GM21390 (cell line): Measurements from ENCODE around the gene PLCB1.
A peak's percentile ranks its signal among the peaks of the same experiment; 100 is the strongest.
"Not testable (repeated sequence)": the region's sequence is repeated elsewhere in the genome, so short reads cannot be mapped to it uniquely, and the experiment has no call there.

Experiments used
- ATAC-seq: cut with Tn5 transposase; IDR thresholded peaks from one replicate; pipeline ENCODE4 v1.9.1; 2021; ENCODE audit not compliant: unreplicated experiment

Gene PLCB1

GRCh38 chr20:8131598-8132483 is at the start of gene PLCB1:
TSS of gene PLCB1 (plus strand) at chr20:8132266. CDS start at chr20:8132652, 386 bp downstream.
- ATAC-seq, result peak; percentile 79

GRCh38 chr20:8082989-8083388 is 49.1 kb upstream of the PLCB1 start:
- ATAC-seq, result no peak

- ATAC-seq, result no peak
Observed at GRCh38 chr20:8089668-8090067, 42.4 kb upstream of the PLCB1 start.

GRCh38 chr20:8094415-8094818 is 37.6 kb upstream of the PLCB1 start:
- ATAC-seq, result no peak

- ATAC-seq, result no peak
Observed at GRCh38 chr20:8094850-8095249, 37.2 kb upstream of the PLCB1 start.

GRCh38 chr20:8095648-8096572 is 36.2 kb upstream of the PLCB1 start:
- no peak for ATAC-seq

GRCh38 chr20:8097307-8097706 is 34.8 kb upstream of the PLCB1 start:
- no peak for ATAC-seq

- ATAC-seq, result no peak
Observed at GRCh38 chr20:8104252-8104651, 27.8 kb upstream of the PLCB1 start.

- not testable (repeated sequence) for ATAC-seq
Observed at GRCh38 chr20:8114612-8115011, 17.5 kb upstream of the PLCB1 start.

GRCh38 chr20:8115436-8115835 is 16.6 kb upstream of the PLCB1 start:
- ATAC-seq, result no peak

GRCh38 chr20:8116067-8116811 is 15.8 kb upstream of the PLCB1 start:
- no peak for ATAC-seq

GRCh38 chr20:8117636-8118035 is 14.4 kb upstream of the PLCB1 start:
- ATAC-seq, result no peak

- ATAC-seq, result no peak
Observed at GRCh38 chr20:8118039-8118438, 14.0 kb upstream of the PLCB1 start.

- no peak for ATAC-seq
Observed at GRCh38 chr20:8118760-8119159, 13.3 kb upstream of the PLCB1 start.

GRCh38 chr20:8121666-8122065 is 10.4 kb upstream of the PLCB1 start:
- no peak for ATAC-seq

- ATAC-seq, result no peak
Observed at GRCh38 chr20:8124639-8125038, 7.4 kb upstream of the PLCB1 start.

- no peak for ATAC-seq
Observed at GRCh38 chr20:8126181-8126580, 5.9 kb upstream of the PLCB1 start.

GRCh38 chr20:8126841-8127378 is 5.2 kb upstream of the PLCB1 start:
- ATAC-seq, result no peak

- ATAC-seq, result peak; percentile 79
Observed at GRCh38 chr20:8127553-8128255, 4.4 kb upstream of the PLCB1 start.
